Posterior vena cava (tissue), 2 donors: ENCODE measurements around the gene CA11. TPM values are rescaled to one million over a fixed set of nuclear protein-coding genes. Genes with fewer than 3 reads are reported as not detected.

Source experiments
- DNase-seq: peaks from one replicate; pipeline ENCODE4 v3.0.0-alpha.2; 2020; ENCODE audit warnings: low spot score
- intact Hi-C, 2 donors: fragments of 100-400 bp; cut with DNase I; formaldehyde crosslinking; loops; one replicate each; pipeline versions ENCODE4 v1.14.1 to v1.14.2; 2022 to 2023
- total RNA-seq, 2 donors: library from RNA; stranded (reverse); fragmentation: NEBNext Ultra II Directional; extraction: Animal tissue kit (Norgen Biotek cat#: 25700); gene quantifications; one replicate each; pipeline ENCODE4 v1.2.1, GENCODE V29; 2021
- donor health status: DM: yes; HTN: yes; CAD: no.
- donor health status: DM: yes; HTN: yes; CAD: no.

Gene CA11
- total RNA-seq, 2 donors from 2014 or later = 4.8 to 5.7 TPM

GRCh38 chr19:48618916-48619691 lies 26.9 kb downstream of the CA11 start, which contains the start of the genes RPL18 and SPHK2:
Gene RPL18, minus strand, starts transcription at chr19:48619178. Its CDS starts 35 bp downstream, at chr19:48619143.
Gene SPHK2, plus strand, starts transcription at chr19:48619506. Its CDS starts 1,009 bp downstream, at chr19:48620515.
- DNase-seq = peak; percentile 99
- intact Hi-C loops = no loop called here

GRCh38 chr19:48618278-48618915 lies 27.6 kb downstream of the CA11 start:
- intact Hi-C loops = no loop called here

GRCh38 chr19:48617146-48617937 lies 28.6 kb downstream of the CA11 start:
- no peak for DNase-seq
- intact Hi-C loops = no loop called here

More at GRCh38 chr19:48618278-48618915, 27.6 kb downstream of the CA11 start:
- no peak for DNase-seq

GRCh38 chr19:48616491-48617056 lies 29.4 kb downstream of the CA11 start:
- no peak for DNase-seq
- intact Hi-C loops = no loop called here

GRCh38 chr19:48616041-48616436 lies 29.9 kb downstream of the CA11 start:
- intact Hi-C loops = no loop called here
- no peak for DNase-seq

- intact Hi-C loops = no loop called here
- no peak for DNase-seq
Observed at GRCh38 chr19:48615231-48616040, 30.6 kb downstream of the CA11 start.

GRCh38 chr19:48614436-48615230 lies 31.4 kb downstream of the CA11 start, which contains the start of gene FAM83E:
Gene FAM83E, minus strand, starts transcription at chr19:48615076. Its CDS starts 1,704 bp downstream, at chr19:48613372.
- no peak for DNase-seq
- intact Hi-C loops = no loop called here

- no peak for DNase-seq
- intact Hi-C loops = no loop called here
Observed at GRCh38 chr19:48613852-48614435, 32.0 kb downstream of the CA11 start.

GRCh38 chr19:48613024-48613851 lies 32.7 kb downstream of the CA11 start:
- intact Hi-C loops = no loop called here
- DNase-seq = no peak

GRCh38 chr19:48611872-48612271 lies 34.1 kb downstream of the CA11 start:
- intact Hi-C loops = no loop called here
- DNase-seq = peak; percentile 70

- DNase-seq = no peak
- intact Hi-C loops = no loop called here
Observed at GRCh38 chr19:48609571-48610108, 36.3 kb downstream of the CA11 start.

GRCh38 chr19:48608798-48609263 lies 37.2 kb downstream of the CA11 start:
- peak; percentile 80 for DNase-seq
- intact Hi-C loops = no loop called here

GRCh38 chr19:48607359-48607755 lies 38.6 kb downstream of the CA11 start:
- DNase-seq = no peak
- intact Hi-C loops = no loop called here

GRCh38 chr19:48606463-48607358 lies 39.3 kb downstream of the CA11 start, which contains the start of gene SPACA4:
Gene SPACA4, plus strand, starts transcription at chr19:48606742. Its CDS starts 237 bp downstream, at chr19:48606979.
- peak; percentile 77 for DNase-seq
- intact Hi-C loops = no loop called here

GRCh38 chr19:48603850-48604249 lies 42.1 kb downstream of the CA11 start:
- no peak for DNase-seq
- intact Hi-C loops = no loop called here
